ENCODE measurements around the gene OXA1L. TPM values are rescaled to one million over a fixed set of nuclear protein-coding genes. Genes with fewer than 3 reads are reported as not detected.
"Not testable (repeated sequence)": the region's sequence is repeated elsewhere in the genome, so short reads cannot be mapped to it uniquely, and the experiment has no call there.

Gene OXA1L
- polyA plus RNA-seq, 3 donors, result 61.2 to 264 (median 86.9) TPM

- DNase-seq, result no peak
- 83% methylated on average over 1 of the region's 2 CpGs for WGBS (ENCODE audit: insufficient coverage)
- TF ChIP-seq, protein P1, sequence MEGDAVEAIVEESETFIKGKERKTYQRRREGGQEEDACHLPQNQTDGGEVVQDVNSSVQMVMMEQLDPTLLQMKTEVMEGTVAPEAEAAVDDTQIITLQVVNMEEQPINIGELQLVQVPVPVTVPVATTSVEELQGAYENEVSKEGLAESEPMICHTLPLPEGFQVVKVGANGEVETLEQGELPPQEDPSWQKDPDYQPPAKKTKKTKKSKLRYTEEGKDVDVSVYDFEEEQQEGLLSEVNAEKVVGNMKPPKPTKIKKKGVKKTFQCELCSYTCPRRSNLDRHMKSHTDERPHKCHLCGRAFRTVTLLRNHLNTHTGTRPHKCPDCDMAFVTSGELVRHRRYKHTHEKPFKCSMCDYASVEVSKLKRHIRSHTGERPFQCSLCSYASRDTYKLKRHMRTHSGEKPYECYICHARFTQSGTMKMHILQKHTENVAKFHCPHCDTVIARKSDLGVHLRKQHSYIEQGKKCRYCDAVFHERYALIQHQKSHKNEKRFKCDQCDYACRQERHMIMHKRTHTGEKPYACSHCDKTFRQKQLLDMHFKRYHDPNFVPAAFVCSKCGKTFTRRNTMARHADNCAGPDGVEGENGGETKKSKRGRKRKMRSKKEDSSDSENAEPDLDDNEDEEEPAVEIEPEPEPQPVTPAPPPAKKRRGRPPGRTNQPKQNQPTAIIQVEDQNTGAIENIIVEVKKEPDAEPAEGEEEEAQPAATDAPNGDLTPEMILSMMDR (IDR thresholded peaks at IDR 0.05), result no peak
- Mint-ChIP-seq H3K27ac (no peak overlapping the region), H3K27me3 (ENCODE audit: low read depth in 3 of 3) (peaks cover 10 to 20% (median 18%) of the 10 kb centered on the region in 3 donors), H3K9me3 (peaks cover 2 to 9% (median 7%) of the 10 kb centered on the region in 7 donors), H3K4me3 (no peak overlapping the region), H3K4me1 (no peaks in the 10 kb centered on the region), H3K36me3 (no peaks in the 10 kb centered on the region)
- H3K4me1 ChIP-seq (ENCODE audit: control insufficient read depth in 1 of 2, insufficient read depth in 2 of 2, low read length in 2 of 2), result no peaks in the 10 kb centered on the region
- no peaks in the 10 kb centered on the region for H4K20me1 ChIP-seq (ENCODE audit: insufficient read depth, low read length)
- no peak overlapping the region for H3K27ac ChIP-seq (ENCODE audit: low read depth in 1 of 2, low read length in 2 of 2)
- no peaks in the 10 kb centered on the region for H3K79me2 ChIP-seq (ENCODE audit: insufficient read depth, low read length)
- no peak overlapping the region for H3K4me3 ChIP-seq (replicated peaks in 1 of 3; ENCODE audit: low read depth in 2 of 3, low read length in 3 of 3)
- peaks cover 6 to 7% of the 10 kb centered on the region in 2 donors for H3K27me3 ChIP-seq (ENCODE audit: control insufficient read depth in 2 of 2, insufficient read depth in 2 of 2, low read length in 2 of 2)
- H3K36me3 ChIP-seq (replicated peaks in 1 of 2; ENCODE audit: control insufficient read depth in 1 of 2, insufficient read depth in 2 of 2, low read length in 2 of 2), result no peaks in the 10 kb centered on the region
- H3K4me2 ChIP-seq (replicated peaks; ENCODE audit: extremely low read depth, low read length, poor library complexity, severe bottlenecking), result no peak overlapping the region
- H2AFZ ChIP-seq (ENCODE audit: insufficient read depth, low read depth, low read length, poor library complexity, severe bottlenecking), result no peak overlapping the region
- peaks cover 0 to 3% of the 10 kb centered on the region in 2 donors for H3K9me3 ChIP-seq (replicated peaks in 1 of 2; ENCODE audit: control insufficient read depth in 1 of 2, insufficient read depth in 1 of 2, low read length in 2 of 2)
- intact Hi-C loops (cut with micrococcal nuclease), result no loop called here
- no peak overlapping the region for H3K9ac ChIP-seq (ENCODE audit: insufficient read depth, low read length, poor library complexity, severe bottlenecking)
Observed at GRCh38 chr14:22721213-22721612, 45.3 kb upstream of the OXA1L start.

- intact Hi-C loops (cut with micrococcal nuclease), result no loop called here
- no peak for DNase-seq
- H3K4me3 Mint-ChIP-seq, result no peak overlapping the region
- H3K4me3 ChIP-seq (replicated peaks in 1 of 3; ENCODE audit: low read depth in 2 of 3, low read length in 3 of 3), result no peak overlapping the region
- peak overlapping the region in 1 of 7 donors; percentile 30 for H3K27ac Mint-ChIP-seq
- no peak overlapping the region for H3K9ac ChIP-seq (ENCODE audit: insufficient read depth, low read length, poor library complexity, severe bottlenecking)
- H3K79me2 ChIP-seq (ENCODE audit: insufficient read depth, low read length), result no peaks in the 10 kb centered on the region
- no peaks in the 10 kb centered on the region for H3K4me1 Mint-ChIP-seq
- H4K20me1 ChIP-seq (ENCODE audit: insufficient read depth, low read length), result no peaks in the 10 kb centered on the region
- H3K9me3 ChIP-seq (replicated peaks in 1 of 2; ENCODE audit: control insufficient read depth in 1 of 2, insufficient read depth in 1 of 2, low read length in 2 of 2), result peaks cover 0 to 3% of the 10 kb centered on the region in 2 donors
- no peaks in the 10 kb centered on the region for H3K4me1 ChIP-seq (ENCODE audit: control insufficient read depth in 1 of 2, insufficient read depth in 2 of 2, low read length in 2 of 2)
- H3K27me3 Mint-ChIP-seq (ENCODE audit: low read depth in 3 of 3), result peaks cover 10 to 18% (median 10%) of the 10 kb centered on the region in 3 donors
- H3K9me3 Mint-ChIP-seq, result peaks cover 2 to 9% (median 7%) of the 10 kb centered on the region in 7 donors
- H3K36me3 Mint-ChIP-seq, result no peaks in the 10 kb centered on the region
- no peaks in the 10 kb centered on the region for H3K36me3 ChIP-seq (replicated peaks in 1 of 2; ENCODE audit: control insufficient read depth in 1 of 2, insufficient read depth in 2 of 2, low read length in 2 of 2)
- TF ChIP-seq, protein P1 (IDR thresholded peaks at IDR 0.05), result no peak
- 100% methylated on average over 1 of the region's 1 CpG for WGBS (ENCODE audit: insufficient coverage)
- no peak overlapping the region for H3K27ac ChIP-seq (ENCODE audit: low read depth in 1 of 2, low read length in 2 of 2)
- H3K4me2 ChIP-seq (replicated peaks; ENCODE audit: extremely low read depth, low read length, poor library complexity, severe bottlenecking), result no peak overlapping the region
- no peak overlapping the region for H2AFZ ChIP-seq (ENCODE audit: insufficient read depth, low read depth, low read length, poor library complexity, severe bottlenecking)
- H3K27me3 ChIP-seq (ENCODE audit: control insufficient read depth in 2 of 2, insufficient read depth in 2 of 2, low read length in 2 of 2), result peaks cover 2 to 6% of the 10 kb centered on the region in 2 donors
Observed at GRCh38 chr14:22723815-22724214, 42.7 kb upstream of the OXA1L start.

DNA sequence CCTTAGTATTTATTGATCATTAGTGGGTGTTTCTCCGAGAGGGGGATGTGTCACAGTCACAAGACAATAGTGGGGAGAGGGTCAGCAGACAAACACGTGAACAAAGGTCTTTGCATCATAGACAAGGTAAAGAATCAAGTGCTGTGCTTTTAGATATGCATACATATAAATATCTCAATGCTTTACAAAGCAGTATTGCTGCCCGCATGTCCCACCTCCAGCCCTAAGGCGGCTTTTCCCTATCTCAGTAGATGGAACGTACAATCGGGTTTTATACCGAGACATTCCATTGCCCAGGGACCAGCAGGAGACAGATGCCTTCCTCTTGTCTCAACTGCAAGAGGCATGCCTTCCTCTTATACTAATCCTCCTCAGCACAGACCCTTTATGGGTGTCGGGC is 41.6 kb upstream of the OXA1L start:
- intact Hi-C loops (cut with micrococcal nuclease); H3K36me3 Mint-ChIP-seq; H3K27ac ChIP-seq (ENCODE audit: low read depth in 1 of 2, low read length in 2 of 2); H3K4me2 ChIP-seq (replicated peaks; ENCODE audit: extremely low read depth, low read length, poor library complexity, severe bottlenecking); H3K79me2 ChIP-seq (ENCODE audit: insufficient read depth, low read length); H3K4me1 ChIP-seq (ENCODE audit: control insufficient read depth in 1 of 2, insufficient read depth in 2 of 2, low read length in 2 of 2); H3K9ac ChIP-seq (ENCODE audit: insufficient read depth, low read length, poor library complexity, severe bottlenecking); H3K9me3 ChIP-seq (replicated peaks in 1 of 2; ENCODE audit: control insufficient read depth in 1 of 2, insufficient read depth in 1 of 2, low read length in 2 of 2); H3K27me3 ChIP-seq (ENCODE audit: control insufficient read depth in 2 of 2, insufficient read depth in 2 of 2, low read length in 2 of 2); H2AFZ ChIP-seq (ENCODE audit: insufficient read depth, low read depth, low read length, poor library complexity, severe bottlenecking); H3K4me1 Mint-ChIP-seq; H3K4me3 Mint-ChIP-seq; DNase-seq; H4K20me1 ChIP-seq (ENCODE audit: insufficient read depth, low read length); H3K4me3 ChIP-seq (replicated peaks in 1 of 3; ENCODE audit: low read depth in 2 of 3, low read length in 3 of 3); H3K9me3 Mint-ChIP-seq; H3K36me3 ChIP-seq (replicated peaks in 1 of 2; ENCODE audit: control insufficient read depth in 1 of 2, insufficient read depth in 2 of 2, low read length in 2 of 2): not testable (repeated sequence)
- H3K27ac Mint-ChIP-seq, result peak overlapping the region in 1 of 7 donors; percentile 9
- 100% methylated on average over 5 of the region's 8 CpGs for WGBS (ENCODE audit: insufficient coverage)
- H3K27me3 Mint-ChIP-seq (ENCODE audit: low read depth in 3 of 3), result peaks cover 10 to 15% (median 10%) of the 10 kb centered on the region in 3 donors
